ENCODE results near the gene USP53.

DNA sequence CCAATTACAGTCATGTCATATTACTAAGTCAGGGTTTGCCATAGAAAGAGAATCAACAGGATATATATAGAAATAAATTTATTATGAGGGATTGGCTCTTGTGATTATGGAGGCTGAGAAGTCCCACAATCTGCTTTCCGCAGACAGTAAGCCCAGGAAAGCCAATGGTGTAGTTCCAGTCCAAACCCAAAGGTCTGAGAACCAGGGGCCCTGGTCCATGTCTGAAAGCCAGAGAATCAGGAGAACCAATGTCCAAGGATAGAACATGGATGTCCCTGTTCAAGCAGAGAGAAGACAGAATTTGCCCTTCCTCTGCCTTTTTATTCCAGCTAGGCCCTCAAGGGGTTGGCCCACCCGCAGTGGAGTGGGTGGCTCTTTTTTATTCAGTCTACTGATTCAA is 83.8 kb downstream of the USP53 start:
- TF ChIP-seq, protein P1, sequence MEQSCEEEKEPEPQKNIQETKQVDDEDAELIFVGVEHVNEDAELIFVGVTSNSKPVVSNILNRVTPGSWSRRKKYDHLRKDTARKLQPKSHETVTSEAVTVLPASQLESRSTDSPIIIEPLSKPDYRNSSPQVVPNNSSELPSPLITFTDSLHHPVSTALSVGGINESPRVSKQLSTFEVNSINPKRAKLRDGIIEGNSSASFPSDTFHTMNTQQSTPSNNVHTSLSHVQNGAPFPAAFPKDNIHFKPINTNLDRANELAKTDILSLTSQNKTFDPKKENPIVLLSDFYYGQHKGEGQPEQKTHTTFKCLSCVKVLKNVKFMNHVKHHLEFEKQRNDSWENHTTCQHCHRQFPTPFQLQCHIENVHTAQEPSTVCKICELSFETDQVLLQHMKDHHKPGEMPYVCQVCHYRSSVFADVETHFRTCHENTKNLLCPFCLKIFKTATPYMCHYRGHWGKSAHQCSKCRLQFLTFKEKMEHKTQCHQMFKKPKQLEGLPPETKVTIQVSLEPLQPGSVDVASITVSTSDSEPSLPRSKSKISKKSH (CRISPR knock-in tag; IDR thresholded peaks at IDR 0.05; ENCODE audit: borderline replicate concordance): no peak
- TF ChIP-seq PCBP2 (optimal IDR thresholded peaks at IDR 0.05; ENCODE audit: low read depth, low read length, poor library complexity, severe bottlenecking) (no peak), SP1 (IDR thresholded peaks at IDR 0.05) (no peak), SP1 (CRISPR knock-in tag; IDR thresholded peaks at IDR 0.05) (no peak), ZNF10 (CRISPR knock-in tag; IDR thresholded peaks at IDR 0.05; ENCODE audit: borderline replicate concordance, low read depth) (no peak), EZH2 (conservative IDR thresholded peaks at IDR 0.05; ENCODE audit: low read depth, low read length) (no peak)
- TF ChIP-seq, protein P2, sequence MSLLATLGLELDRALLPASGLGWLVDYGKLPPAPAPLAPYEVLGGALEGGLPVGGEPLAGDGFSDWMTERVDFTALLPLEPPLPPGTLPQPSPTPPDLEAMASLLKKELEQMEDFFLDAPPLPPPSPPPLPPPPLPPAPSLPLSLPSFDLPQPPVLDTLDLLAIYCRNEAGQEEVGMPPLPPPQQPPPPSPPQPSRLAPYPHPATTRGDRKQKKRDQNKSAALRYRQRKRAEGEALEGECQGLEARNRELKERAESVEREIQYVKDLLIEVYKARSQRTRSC (CRISPR knock-in tag; IDR thresholded peaks at IDR 0.05; ENCODE audit: low read depth): no peak
- TF ChIP-seq, protein P3, sequence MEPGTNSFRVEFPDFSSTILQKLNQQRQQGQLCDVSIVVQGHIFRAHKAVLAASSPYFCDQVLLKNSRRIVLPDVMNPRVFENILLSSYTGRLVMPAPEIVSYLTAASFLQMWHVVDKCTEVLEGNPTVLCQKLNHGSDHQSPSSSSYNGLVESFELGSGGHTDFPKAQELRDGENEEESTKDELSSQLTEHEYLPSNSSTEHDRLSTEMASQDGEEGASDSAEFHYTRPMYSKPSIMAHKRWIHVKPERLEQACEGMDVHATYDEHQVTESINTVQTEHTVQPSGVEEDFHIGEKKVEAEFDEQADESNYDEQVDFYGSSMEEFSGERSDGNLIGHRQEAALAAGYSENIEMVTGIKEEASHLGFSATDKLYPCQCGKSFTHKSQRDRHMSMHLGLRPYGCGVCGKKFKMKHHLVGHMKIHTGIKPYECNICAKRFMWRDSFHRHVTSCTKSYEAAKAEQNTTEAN (CRISPR knock-in tag; conservative IDR thresholded peaks at IDR 0.05): no peak
- TF ChIP-seq, protein P4, sequence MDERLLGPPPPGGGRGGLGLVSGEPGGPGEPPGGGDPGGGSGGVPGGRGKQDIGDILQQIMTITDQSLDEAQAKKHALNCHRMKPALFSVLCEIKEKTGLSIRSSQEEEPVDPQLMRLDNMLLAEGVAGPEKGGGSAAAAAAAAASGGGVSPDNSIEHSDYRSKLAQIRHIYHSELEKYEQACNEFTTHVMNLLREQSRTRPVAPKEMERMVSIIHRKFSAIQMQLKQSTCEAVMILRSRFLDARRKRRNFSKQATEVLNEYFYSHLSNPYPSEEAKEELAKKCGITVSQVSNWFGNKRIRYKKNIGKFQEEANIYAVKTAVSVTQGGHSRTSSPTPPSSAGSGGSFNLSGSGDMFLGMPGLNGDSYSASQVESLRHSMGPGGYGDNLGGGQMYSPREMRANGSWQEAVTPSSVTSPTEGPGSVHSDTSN (CRISPR knock-in tag; IDR thresholded peaks at IDR 0.05): no peak
- TF ChIP-seq, protein P5, sequence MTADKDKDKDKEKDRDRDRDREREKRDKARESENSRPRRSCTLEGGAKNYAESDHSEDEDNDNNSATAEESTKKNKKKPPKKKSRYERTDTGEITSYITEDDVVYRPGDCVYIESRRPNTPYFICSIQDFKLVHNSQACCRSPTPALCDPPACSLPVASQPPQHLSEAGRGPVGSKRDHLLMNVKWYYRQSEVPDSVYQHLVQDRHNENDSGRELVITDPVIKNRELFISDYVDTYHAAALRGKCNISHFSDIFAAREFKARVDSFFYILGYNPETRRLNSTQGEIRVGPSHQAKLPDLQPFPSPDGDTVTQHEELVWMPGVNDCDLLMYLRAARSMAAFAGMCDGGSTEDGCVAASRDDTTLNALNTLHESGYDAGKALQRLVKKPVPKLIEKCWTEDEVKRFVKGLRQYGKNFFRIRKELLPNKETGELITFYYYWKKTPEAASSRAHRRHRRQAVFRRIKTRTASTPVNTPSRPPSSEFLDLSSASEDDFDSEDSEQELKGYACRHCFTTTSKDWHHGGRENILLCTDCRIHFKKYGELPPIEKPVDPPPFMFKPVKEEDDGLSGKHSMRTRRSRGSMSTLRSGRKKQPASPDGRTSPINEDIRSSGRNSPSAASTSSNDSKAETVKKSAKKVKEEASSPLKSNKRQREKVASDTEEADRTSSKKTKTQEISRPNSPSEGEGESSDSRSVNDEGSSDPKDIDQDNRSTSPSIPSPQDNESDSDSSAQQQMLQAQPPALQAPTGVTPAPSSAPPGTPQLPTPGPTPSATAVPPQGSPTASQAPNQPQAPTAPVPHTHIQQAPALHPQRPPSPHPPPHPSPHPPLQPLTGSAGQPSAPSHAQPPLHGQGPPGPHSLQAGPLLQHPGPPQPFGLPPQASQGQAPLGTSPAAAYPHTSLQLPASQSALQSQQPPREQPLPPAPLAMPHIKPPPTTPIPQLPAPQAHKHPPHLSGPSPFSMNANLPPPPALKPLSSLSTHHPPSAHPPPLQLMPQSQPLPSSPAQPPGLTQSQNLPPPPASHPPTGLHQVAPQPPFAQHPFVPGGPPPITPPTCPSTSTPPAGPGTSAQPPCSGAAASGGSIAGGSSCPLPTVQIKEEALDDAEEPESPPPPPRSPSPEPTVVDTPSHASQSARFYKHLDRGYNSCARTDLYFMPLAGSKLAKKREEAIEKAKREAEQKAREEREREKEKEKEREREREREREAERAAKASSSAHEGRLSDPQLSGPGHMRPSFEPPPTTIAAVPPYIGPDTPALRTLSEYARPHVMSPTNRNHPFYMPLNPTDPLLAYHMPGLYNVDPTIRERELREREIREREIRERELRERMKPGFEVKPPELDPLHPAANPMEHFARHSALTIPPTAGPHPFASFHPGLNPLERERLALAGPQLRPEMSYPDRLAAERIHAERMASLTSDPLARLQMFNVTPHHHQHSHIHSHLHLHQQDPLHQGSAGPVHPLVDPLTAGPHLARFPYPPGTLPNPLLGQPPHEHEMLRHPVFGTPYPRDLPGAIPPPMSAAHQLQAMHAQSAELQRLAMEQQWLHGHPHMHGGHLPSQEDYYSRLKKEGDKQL (CRISPR knock-in tag; IDR thresholded peaks at IDR 0.05; ENCODE audit: low read depth): no peak
